Gastroesophageal sphincter (tissue), 3 donors: ENCODE measurements around the gene CARMIL3.
A peak's percentile ranks its signal among the peaks of the same experiment; 100 is the strongest.

Experiments
- CTCF ChIP-seq, 4 experiments: fragments of 200-600 bp in 2 of 4; fragments of 450-650 bp in 2 of 4; sonication (generic) in 1 of 4; IDR thresholded peaks; one replicate each; pipeline ENCODE4 v1.5.1; 2017 to 2019; ENCODE audit warnings: antibody characterized with exemption in 4 of 4, mild to moderate bottlenecking in 2 of 4, moderate library complexity in 2 of 4
- POLR2A ChIP-seq, 2 donors: fragments of 450-650 bp; IDR thresholded peaks; one replicate each; pipeline ENCODE4 v1.6.1; 2017; ENCODE audit warnings: antibody characterized with exemption in 2 of 2, mild to moderate bottlenecking in 2 of 2, moderate library complexity in 1 of 2

GRCh38 chr14:24051789-24052655 is at the start of gene CARMIL3:
- TF ChIP-seq CTCF (IDR thresholded peaks at IDR 0.05) = peak in 1 of 4 experiments; percentile 5
- TF ChIP-seq POLR2A (IDR thresholded peaks at IDR 0.05) = peak in 1 of 2 donors; percentile 25
